ENCODE results near the gene SEPTIN8. TPM values are rescaled to one million over a fixed set of nuclear protein-coding genes. Genes with fewer than 3 reads are reported as not detected.

SEPTIN8 gene
- 24.6 TPM for polyA plus RNA-seq (2012; ENCODE audit: low read depth, missing spikeins)

DNA sequence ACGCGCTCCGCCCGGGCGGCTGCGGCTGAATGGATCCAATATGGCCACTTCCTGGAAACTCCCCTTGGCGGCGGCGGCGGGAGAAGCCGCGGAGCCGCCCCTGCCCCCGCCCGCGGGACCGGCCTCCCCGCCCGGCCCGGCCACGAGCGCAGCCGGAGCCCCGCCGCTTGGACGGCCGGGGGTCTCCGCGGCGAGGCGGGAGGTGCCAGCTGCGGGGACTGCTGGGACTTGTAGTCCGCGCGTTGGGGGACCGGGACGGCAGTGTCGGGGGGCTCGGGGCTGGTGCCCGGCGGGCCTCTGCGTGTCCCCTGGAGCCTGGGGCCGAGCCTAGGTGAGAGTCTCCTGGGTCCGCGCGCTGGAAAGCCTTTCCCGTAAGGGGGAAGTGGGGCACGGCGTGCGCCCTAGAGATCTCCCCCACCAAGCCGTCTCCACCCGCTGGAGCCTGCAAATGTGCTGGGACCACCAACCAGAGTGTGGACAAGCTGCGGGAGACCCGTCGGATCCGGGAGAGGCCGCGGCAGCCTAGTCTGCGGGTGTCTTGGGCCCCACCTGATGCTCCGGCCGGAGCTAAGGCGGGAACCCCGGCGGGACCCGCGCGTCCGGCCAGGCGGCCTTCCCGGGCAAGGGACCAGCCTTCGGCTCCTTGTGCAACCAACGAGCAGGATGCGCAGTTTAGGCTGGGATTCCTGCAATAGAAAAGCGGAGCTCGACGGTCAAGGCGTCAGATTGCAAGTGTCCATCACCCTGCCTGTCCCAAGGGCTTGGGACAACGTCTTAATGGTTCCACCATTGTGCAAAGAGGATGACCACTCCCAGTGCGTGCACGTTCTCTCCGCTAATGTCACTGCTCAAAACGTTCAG, at the start of gene SEPTIN8:
SEPTIN8 (minus strand) TSS at position 31 of the 861 bp plus-strand sequence. CDS start 102 bp downstream, outside the sequence.
- DNase-seq (ENCODE audit: insufficient read length, low spot score) (peak; percentile 80), FAIRE-seq (no peak)
- no peak for TF ChIP-seq SPI1 (IDR thresholded peaks at IDR 0.05; ENCODE audit: low read depth, low read length)
- TF ChIP-seq TAF1 (IDR thresholded peaks at IDR 0.05; ENCODE audit: low read depth, low read length): peak; percentile 23; the same call in 1 of the 2 replicates
- peak; percentile 64 for TF ChIP-seq PAX5 (IDR thresholded peaks at IDR 0.05; ENCODE audit: insufficient read depth, low read length, severe bottlenecking)

- no peak for FAIRE-seq
- DNase-seq (ENCODE audit: insufficient read length, low spot score): no peak
- no peak for TF ChIP-seq TAF1 (IDR thresholded peaks at IDR 0.05; ENCODE audit: low read depth, low read length)
- TF ChIP-seq POU2F2 (IDR thresholded peaks at IDR 0.05; ENCODE audit: low read depth, low read length): no peak
- no peak for TF ChIP-seq POLR2AphosphoS5 (IDR thresholded peaks at IDR 0.05; ENCODE audit: low read depth, low read length)
- no peak for TF ChIP-seq SPI1 (IDR thresholded peaks at IDR 0.05; ENCODE audit: low read depth, low read length)
- no peak for TF ChIP-seq PAX5 (IDR thresholded peaks at IDR 0.05; ENCODE audit: insufficient read depth, low read length, severe bottlenecking)
- no peak for TF ChIP-seq POLR2A (IDR thresholded peaks at IDR 0.05; ENCODE audit: low read depth, low read length)
Measured at GRCh38 chr5:132826424-132827082, 49.5 kb upstream of the SEPTIN8 start.

- DNase-seq (ENCODE audit: insufficient read length, low spot score): no peak
- TF ChIP-seq POLR2A (IDR thresholded peaks at IDR 0.05; ENCODE audit: low read depth, low read length): no peak
- no peak for TF ChIP-seq POLR2AphosphoS5 (IDR thresholded peaks at IDR 0.05; ENCODE audit: low read depth, low read length)
- no peak for TF ChIP-seq POU2F2 (IDR thresholded peaks at IDR 0.05; ENCODE audit: low read depth, low read length)
- TF ChIP-seq TAF1 (IDR thresholded peaks at IDR 0.05; ENCODE audit: low read depth, low read length): no peak
- TF ChIP-seq SPI1 (IDR thresholded peaks at IDR 0.05; ENCODE audit: low read depth, low read length): no peak
- no peak for TF ChIP-seq PAX5 (IDR thresholded peaks at IDR 0.05; ENCODE audit: insufficient read depth, low read length, severe bottlenecking)
- FAIRE-seq: peak; percentile 54
Measured at GRCh38 chr5:132825834-132826391, 48.9 kb upstream of the SEPTIN8 start.

DNA sequence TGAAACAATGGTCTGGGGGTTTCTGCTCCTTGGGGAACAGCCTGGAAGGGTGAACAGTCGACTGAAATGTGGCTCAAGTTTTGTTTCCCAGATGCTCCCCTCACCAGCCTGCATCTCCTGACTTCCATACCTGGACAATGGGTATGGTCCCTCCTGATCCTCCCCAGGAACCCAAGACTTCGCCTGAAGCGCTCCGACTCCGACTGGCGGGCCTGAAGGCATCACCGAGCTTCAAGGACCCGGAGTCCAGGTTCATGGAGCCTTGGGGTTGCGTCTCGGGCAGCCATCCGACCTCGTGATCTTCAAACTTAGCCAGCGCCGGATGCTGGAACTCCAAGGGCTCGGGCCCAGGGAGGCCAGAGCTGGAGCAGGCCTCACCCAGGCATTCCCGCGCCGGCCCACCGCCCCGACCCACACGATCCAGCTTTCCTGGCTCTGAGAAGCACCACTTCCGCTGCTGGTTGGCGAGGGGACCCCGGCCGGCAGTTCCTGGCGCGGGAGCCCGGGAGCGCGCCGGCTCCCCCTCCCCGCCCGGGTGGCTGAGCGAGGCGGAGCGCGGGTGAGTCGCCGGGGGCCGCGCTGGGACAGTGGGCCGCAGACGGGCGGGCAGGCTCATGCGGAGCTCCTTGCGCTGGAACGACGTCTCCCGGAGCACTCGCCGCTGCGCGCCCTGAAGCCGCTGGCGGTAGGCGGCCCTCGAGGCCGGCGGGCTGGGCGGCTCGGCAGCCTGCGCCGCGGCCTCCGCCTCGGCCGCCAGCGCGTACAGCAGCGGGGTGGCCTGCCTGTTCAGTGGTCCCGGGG, 48.2 kb upstream of the SEPTIN8 start:
- no peak for FAIRE-seq

GRCh38 chr5:132824426-132824825, 47.4 kb upstream of the SEPTIN8 start:
- FAIRE-seq: no peak
- no peak for DNase-seq (ENCODE audit: insufficient read length, low spot score)
- TF ChIP-seq TAF1 (IDR thresholded peaks at IDR 0.05; ENCODE audit: low read depth, low read length) (no peak), SPI1 (IDR thresholded peaks at IDR 0.05; ENCODE audit: low read depth, low read length) (no peak), POU2F2 (IDR thresholded peaks at IDR 0.05; ENCODE audit: low read depth, low read length) (no peak), POLR2A (IDR thresholded peaks at IDR 0.05; ENCODE audit: low read depth, low read length) (no peak), POLR2AphosphoS5 (IDR thresholded peaks at IDR 0.05; ENCODE audit: low read depth, low read length) (no peak)

More for the DNA sequence above, 48.2 kb upstream of the SEPTIN8 start:
- no peak for DNase-seq (ENCODE audit: insufficient read length, low spot score)
- TF ChIP-seq POU2F2 (IDR thresholded peaks at IDR 0.05; ENCODE audit: low read depth, low read length): no peak
- TF ChIP-seq POLR2AphosphoS5 (IDR thresholded peaks at IDR 0.05; ENCODE audit: low read depth, low read length): no peak
- TF ChIP-seq POLR2A (IDR thresholded peaks at IDR 0.05; ENCODE audit: low read depth, low read length): no peak
- no peak for TF ChIP-seq TAF1 (IDR thresholded peaks at IDR 0.05; ENCODE audit: low read depth, low read length)
- no peak for TF ChIP-seq PAX5 (IDR thresholded peaks at IDR 0.05; ENCODE audit: insufficient read depth, low read length, severe bottlenecking)
- no peak for TF ChIP-seq SPI1 (IDR thresholded peaks at IDR 0.05; ENCODE audit: low read depth, low read length)

DNA sequence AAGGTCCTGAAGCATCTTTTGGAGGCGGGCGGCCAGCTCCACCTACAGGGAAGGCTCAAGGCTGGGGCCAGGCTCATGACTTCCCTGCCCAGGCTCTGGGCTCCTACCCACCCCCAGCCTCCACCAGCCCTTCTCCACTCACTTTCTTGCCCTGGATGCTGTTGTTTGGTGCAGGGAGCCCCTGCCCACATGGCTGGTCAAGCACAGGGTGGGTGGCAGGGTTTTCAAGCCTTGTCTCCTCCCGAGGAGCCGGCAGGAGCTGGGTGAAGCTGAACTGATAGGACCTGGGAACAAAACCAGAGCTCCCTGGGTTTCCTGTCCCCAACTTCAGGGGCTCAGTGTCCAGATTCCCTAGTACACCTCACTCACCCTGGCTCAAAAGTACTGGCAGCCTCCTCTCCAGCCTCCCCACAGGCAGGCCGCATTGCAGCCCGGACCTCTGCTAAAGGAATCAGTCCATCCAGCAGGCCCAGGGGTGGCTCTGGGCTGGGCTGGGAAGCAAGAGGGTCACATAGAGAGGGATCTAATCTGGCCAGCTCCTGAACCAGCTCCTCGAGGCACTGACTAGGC, 46.5 kb upstream of the SEPTIN8 start:
- FAIRE-seq (no peak), DNase-seq (ENCODE audit: insufficient read length, low spot score) (no peak)
- TF ChIP-seq POLR2AphosphoS5 (IDR thresholded peaks at IDR 0.05; ENCODE audit: low read depth, low read length): no peak
- TF ChIP-seq TAF1 (IDR thresholded peaks at IDR 0.05; ENCODE audit: low read depth, low read length): no peak
- TF ChIP-seq PAX5 (IDR thresholded peaks at IDR 0.05; ENCODE audit: insufficient read depth, low read length, severe bottlenecking): no peak
- TF ChIP-seq POU2F2 (IDR thresholded peaks at IDR 0.05; ENCODE audit: low read depth, low read length): no peak
- no peak for TF ChIP-seq SPI1 (IDR thresholded peaks at IDR 0.05; ENCODE audit: low read depth, low read length)
- no peak for TF ChIP-seq POLR2A (IDR thresholded peaks at IDR 0.05; ENCODE audit: low read depth, low read length)

DNA sequence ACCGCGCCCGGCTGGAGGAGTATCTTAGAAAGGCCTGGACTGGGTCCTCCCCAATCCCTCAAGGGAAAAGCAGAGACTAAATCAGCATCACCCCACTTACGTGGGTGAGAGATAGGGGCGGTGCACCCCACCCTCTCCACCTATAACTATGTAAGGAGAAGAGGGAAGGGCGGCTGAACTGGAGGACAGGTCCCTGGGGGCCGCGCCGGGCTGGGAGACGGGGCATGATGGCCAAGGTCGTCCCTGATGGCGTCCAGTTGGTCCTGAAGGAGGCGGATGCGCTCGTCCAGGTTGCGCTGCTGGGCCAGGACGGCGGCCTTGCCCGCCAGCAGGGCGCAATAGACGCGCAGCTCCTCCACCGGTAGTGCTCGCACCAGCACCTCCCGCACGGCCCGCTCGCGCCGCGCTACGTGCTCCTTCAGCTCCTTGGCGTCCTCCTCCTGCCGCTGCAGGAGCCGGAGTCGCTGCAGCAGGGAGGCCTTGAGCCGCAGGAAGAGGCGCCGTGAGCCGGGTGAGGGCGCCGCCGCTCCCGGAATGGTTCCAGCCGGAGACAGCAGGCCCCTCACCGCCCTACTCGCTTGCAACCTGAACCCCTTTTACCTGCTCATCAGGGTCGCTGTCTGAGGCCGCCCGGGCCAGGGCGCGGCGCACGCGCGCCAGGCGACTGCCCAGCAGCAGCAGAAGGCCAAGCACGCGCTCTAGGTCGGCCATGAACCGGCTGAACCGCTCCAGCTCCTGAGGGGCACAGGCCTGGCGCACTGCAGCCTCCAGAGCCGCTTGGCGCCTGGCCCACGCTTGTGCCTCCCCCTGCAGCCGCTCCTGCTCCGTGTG, 45.8 kb upstream of the SEPTIN8 start:
- FAIRE-seq (peak; percentile 88), DNase-seq (ENCODE audit: insufficient read length, low spot score) (no peak)
- no peak for TF ChIP-seq POLR2AphosphoS5 (IDR thresholded peaks at IDR 0.05; ENCODE audit: low read depth, low read length)

GRCh38 chr5:132821791-132822190, 44.8 kb upstream of the SEPTIN8 start:
- FAIRE-seq (peak; percentile 5), DNase-seq (ENCODE audit: insufficient read length, low spot score) (no peak)
- TF ChIP-seq SPI1 (IDR thresholded peaks at IDR 0.05; ENCODE audit: low read depth, low read length) (no peak), POLR2A (IDR thresholded peaks at IDR 0.05; ENCODE audit: low read depth, low read length) (no peak), POU2F2 (IDR thresholded peaks at IDR 0.05; ENCODE audit: low read depth, low read length) (no peak), TAF1 (IDR thresholded peaks at IDR 0.05; ENCODE audit: low read depth, low read length) (no peak), POLR2AphosphoS5 (IDR thresholded peaks at IDR 0.05; ENCODE audit: low read depth, low read length) (no peak), PAX5 (IDR thresholded peaks at IDR 0.05; ENCODE audit: insufficient read depth, low read length, severe bottlenecking) (no peak)
